ENCODE measurements around the gene CYP4A11.
"Not testable (repeated sequence)": the region's sequence is repeated elsewhere in the genome, so short reads cannot be mapped to it uniquely, and the experiment has no call there.

Gene CYP4A11

GRCh38 chr1:46910790-46911189, 30.5 kb downstream of the CYP4A11 start:
- DNase-seq, result no peak

DNA sequence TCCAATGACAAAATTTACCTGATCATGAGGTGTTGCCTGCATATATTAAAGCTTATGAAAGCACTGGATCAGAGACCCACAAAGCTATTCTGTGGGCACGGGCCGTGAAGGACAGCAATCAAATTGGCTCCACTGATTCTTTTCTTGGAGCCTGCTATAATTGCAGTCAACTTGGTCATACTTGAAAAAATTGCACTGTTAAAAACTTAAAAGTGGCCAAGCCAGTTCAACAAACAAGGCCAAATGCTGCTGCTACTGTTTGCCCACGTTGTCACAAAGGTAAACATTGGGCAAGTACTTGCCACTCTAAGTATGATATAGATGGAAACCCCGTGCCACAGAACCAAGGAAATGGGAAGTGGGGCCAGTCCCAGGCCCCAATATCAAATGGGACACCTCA, 37.8 kb downstream of the CYP4A11 start:
- no peak for DNase-seq

DNA sequence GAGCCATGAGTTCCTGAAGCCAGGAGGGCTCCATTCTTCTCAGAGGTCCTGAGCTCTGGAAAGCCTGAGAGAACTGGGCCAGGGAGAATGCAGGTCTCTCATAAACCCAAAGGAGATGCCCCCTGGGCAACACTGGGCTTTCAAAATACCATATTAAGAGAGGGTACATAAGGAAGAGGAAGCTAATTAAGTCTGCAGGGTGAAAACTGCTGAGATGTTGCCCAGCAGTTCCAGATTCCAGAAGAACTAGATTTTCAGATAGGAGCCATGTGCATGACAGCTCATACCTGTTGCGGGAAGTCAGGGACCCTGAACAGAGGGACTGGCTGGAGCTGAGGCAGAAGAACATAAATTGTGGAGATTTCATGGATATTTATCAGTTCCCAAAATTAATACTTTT, 40.9 kb downstream of the CYP4A11 start:
- no peak for DNase-seq

- DNase-seq, result not testable (repeated sequence)
These were observed 59.6 kb downstream of the CYP4A11 start for GRCh38 chr1:46881656-46882055.
